Embryonic facial prominence (tissue), 1 donor: ENCODE measurements around the gene SH3RF3.
A peak's percentile ranks its signal among the peaks of the same experiment; 100 is the strongest.

Experiments used
- DNase-seq: peaks from one replicate; pipeline ENCODE4 v3.0.0-alpha.2; 2016; ENCODE audit errors: extremely low spot score

SH3RF3 gene

GRCh38 chr2:109434351-109434750 is 305.3 kb downstream of the SH3RF3 start:
- no peak for DNase-seq

GRCh38 chr2:109435066-109435690 is 306.2 kb downstream of the SH3RF3 start:
- no peak for DNase-seq

- DNase-seq = no peak
Measured at GRCh38 chr2:109435901-109436598, 307.0 kb downstream of the SH3RF3 start.

- DNase-seq = no peak
Measured at GRCh38 chr2:109436610-109437225, 307.7 kb downstream of the SH3RF3 start.

- no peak for DNase-seq
Measured at GRCh38 chr2:109437325-109438090, 308.5 kb downstream of the SH3RF3 start.

GRCh38 chr2:109438146-109438545 is 309.1 kb downstream of the SH3RF3 start:
- no peak for DNase-seq

GRCh38 chr2:109438773-109439389 is 309.9 kb downstream of the SH3RF3 start:
- DNase-seq = no peak

GRCh38 chr2:109439390-109439786 is 310.4 kb downstream of the SH3RF3 start:
- DNase-seq = no peak

- no peak for DNase-seq
Measured at GRCh38 chr2:109439986-109440385, 311.0 kb downstream of the SH3RF3 start.

- no peak for DNase-seq
Measured at GRCh38 chr2:109440499-109441156, 311.6 kb downstream of the SH3RF3 start.

- no peak for DNase-seq
Measured at GRCh38 chr2:109442715-109443319, 313.8 kb downstream of the SH3RF3 start.

GRCh38 chr2:109444916-109445315 is 315.9 kb downstream of the SH3RF3 start:
- no peak for DNase-seq

- no peak for DNase-seq
Measured at GRCh38 chr2:109446278-109447131, 317.5 kb downstream of the SH3RF3 start.

- DNase-seq = peak; percentile 35
Measured at GRCh38 chr2:109447251-109447661, 318.3 kb downstream of the SH3RF3 start.

GRCh38 chr2:109447776-109448175 is 318.8 kb downstream of the SH3RF3 start:
- no peak for DNase-seq

GRCh38 chr2:109448207-109448606 is 319.2 kb downstream of the SH3RF3 start:
- no peak for DNase-seq

GRCh38 chr2:109448946-109449788 is 320.2 kb downstream of the SH3RF3 start:
- no peak for DNase-seq

- DNase-seq = no peak
Measured at GRCh38 chr2:109450574-109451273, 321.7 kb downstream of the SH3RF3 start.
